Breast epithelium (tissue), 4 donors: ENCODE results near the gene CLDN1. TPM values are rescaled to one million over a fixed set of nuclear protein-coding genes. Genes with fewer than 3 reads are reported as not detected.

ENCODE experiments used
- DNase-seq, 2 donors: peaks; one replicate each; pipeline ENCODE4 v3.0.0-alpha.2; 2019; ENCODE audit warnings: low spot score in 2 of 2
- H3K27ac ChIP-seq, 2 donors: fragments of 200-600 bp; sonication (generic) in 1 of 2; one replicate each; pipeline ENCODE4 v1.5.1; 2016 to 2019; ENCODE audit warnings: mild to moderate bottlenecking in 1 of 2
- H3K27me3 ChIP-seq, 2 donors: fragments of 200-600 bp; sonication (generic) in 1 of 2; one replicate each; pipeline versions ENCODE4 v1.5.1 to v1.6.0; 2017 to 2019; ENCODE audit warnings: control low read depth in 1 of 2, mild to moderate bottlenecking in 1 of 2
- H3K36me3 ChIP-seq: fragments of 200-600 bp; one replicate; pipeline ENCODE4 v1.5.1; 2019
- H3K4me1 ChIP-seq, 2 donors: fragments of 200-600 bp; sonication (generic); one replicate each; pipeline ENCODE4 v1.5.1; 2016 to 2019; ENCODE audit warnings: control low read depth in 1 of 2
- H3K4me3 ChIP-seq, 3 donors: fragments of 200-600 bp; sonication (generic); 1 replicate in 2 of 3; 2 replicates in 1 of 3; pipeline ENCODE4 v1.5.1; 2016 to 2019; ENCODE audit warnings: mild to moderate bottlenecking in 3 of 3, moderate library complexity in 2 of 3
- H3K9me3 ChIP-seq, 2 donors: fragments of 200-600 bp; sonication (generic) in 1 of 2; one replicate each; pipeline ENCODE4 v1.5.1; 2016 to 2019; ENCODE audit warnings: control low read depth in 1 of 2
- POLR2A ChIP-seq: fragments of 450-650 bp; IDR thresholded peaks from one replicate; pipeline ENCODE4 v1.6.1; 2016; ENCODE audit warnings: antibody characterized with exemption, mild to moderate bottlenecking, moderate library complexity
- POLR2AphosphoS5 ChIP-seq, 3 donors: sonication (generic); formaldehyde crosslinking; IDR thresholded peaks; one replicate each; pipeline ENCODE4 v1.6.1; 2017; ENCODE audit warnings: antibody characterized with exemption in 3 of 3
- intact Hi-C: fragments of 100-400 bp; cut with DNase I; formaldehyde crosslinking; loops from one replicate; pipeline ENCODE4 v1.15.1; 2023; ENCODE audit warnings: low total_unique reads
- total RNA-seq, 3 donors: library from RNA; depleted of rRNA; stranded (reverse); fragments of >200 nt; gene quantifications; one replicate each; pipeline ENCODE4 v1.1.0, GENCODE V29; 2016
- TF ChIP-seq, protein P1 (sequence below), 3 donors: fragments of 450-650 bp; IDR thresholded peaks; one replicate each; pipeline ENCODE4 v1.5.1; 2016 to 2017; ENCODE audit warnings: antibody characterized with exemption in 3 of 3, mild to moderate bottlenecking in 3 of 3, moderate library complexity in 3 of 3

CLDN1 gene
- total RNA-seq, 3 donors from 2014 or later, result 0.80 to 51.8 (median 2.9) TPM

DNA sequence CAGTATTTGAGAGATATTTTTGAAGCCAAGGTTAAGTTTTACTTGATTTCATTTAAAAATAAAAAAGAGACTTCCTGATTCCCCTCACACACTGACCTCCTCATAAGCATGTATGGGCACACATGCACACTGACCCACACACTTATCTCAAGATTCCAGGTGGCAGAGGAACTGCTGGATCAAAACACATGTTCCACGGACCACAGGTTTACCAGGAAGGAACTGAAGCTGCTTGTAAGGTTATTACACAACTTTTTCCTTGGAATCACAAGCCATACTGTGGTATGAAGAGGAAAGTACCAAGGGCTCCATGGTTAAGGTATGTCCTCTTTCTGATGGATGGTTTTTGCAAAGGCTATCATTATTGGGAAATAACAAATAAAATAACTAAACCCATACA, 7.5 kb downstream of the CLDN1 start:
- no peak overlapping the region for H3K4me3 ChIP-seq
- no peak overlapping the region for H3K27ac ChIP-seq
- DNase-seq, result no peak
- H3K4me1 ChIP-seq, result no peaks in the 10 kb centered on the region
- intact Hi-C loops, result no loop called here
- no peaks in the 10 kb centered on the region for H3K36me3 ChIP-seq
- TF ChIP-seq, protein P1, sequence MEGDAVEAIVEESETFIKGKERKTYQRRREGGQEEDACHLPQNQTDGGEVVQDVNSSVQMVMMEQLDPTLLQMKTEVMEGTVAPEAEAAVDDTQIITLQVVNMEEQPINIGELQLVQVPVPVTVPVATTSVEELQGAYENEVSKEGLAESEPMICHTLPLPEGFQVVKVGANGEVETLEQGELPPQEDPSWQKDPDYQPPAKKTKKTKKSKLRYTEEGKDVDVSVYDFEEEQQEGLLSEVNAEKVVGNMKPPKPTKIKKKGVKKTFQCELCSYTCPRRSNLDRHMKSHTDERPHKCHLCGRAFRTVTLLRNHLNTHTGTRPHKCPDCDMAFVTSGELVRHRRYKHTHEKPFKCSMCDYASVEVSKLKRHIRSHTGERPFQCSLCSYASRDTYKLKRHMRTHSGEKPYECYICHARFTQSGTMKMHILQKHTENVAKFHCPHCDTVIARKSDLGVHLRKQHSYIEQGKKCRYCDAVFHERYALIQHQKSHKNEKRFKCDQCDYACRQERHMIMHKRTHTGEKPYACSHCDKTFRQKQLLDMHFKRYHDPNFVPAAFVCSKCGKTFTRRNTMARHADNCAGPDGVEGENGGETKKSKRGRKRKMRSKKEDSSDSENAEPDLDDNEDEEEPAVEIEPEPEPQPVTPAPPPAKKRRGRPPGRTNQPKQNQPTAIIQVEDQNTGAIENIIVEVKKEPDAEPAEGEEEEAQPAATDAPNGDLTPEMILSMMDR (IDR thresholded peaks at IDR 0.05), result no peak
- TF ChIP-seq POLR2AphosphoS5 (IDR thresholded peaks at IDR 0.05) (no peak), POLR2A (no peak)
- no peaks in the 10 kb centered on the region for H3K9me3 ChIP-seq
- no peaks in the 10 kb centered on the region for H3K27me3 ChIP-seq

DNA sequence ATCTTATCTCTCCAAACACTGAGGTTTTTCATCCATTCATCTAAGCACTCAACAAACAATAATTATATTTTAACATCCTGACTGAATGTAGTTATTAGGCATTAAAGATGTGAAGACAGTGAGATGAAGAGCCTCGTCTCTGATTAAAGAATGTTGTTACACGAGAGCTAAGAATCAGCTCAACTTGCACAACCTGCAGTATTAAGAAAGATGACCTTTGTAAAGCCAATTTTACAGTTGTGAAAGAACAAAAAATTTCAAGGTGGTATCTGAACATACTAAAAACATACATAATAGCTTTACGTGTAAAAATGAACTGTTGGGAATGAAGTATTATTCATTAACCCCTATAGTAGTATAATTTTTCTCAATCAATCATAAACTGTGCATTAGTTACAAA, 12.8 kb downstream of the CLDN1 start:
- no peaks in the 10 kb centered on the region for H3K9me3 ChIP-seq
- H3K4me1 ChIP-seq, result no peaks in the 10 kb centered on the region
- no peaks in the 10 kb centered on the region for H3K27me3 ChIP-seq
- intact Hi-C loops, result no loop called here
- no peak for DNase-seq
- H3K27ac ChIP-seq, result no peak overlapping the region
- H3K4me3 ChIP-seq, result no peak overlapping the region
- H3K36me3 ChIP-seq, result no peaks in the 10 kb centered on the region
- TF ChIP-seq POLR2A (no peak), POLR2AphosphoS5 (IDR thresholded peaks at IDR 0.05) (no peak)
- TF ChIP-seq, protein P1 (IDR thresholded peaks at IDR 0.05), result no peak

DNA sequence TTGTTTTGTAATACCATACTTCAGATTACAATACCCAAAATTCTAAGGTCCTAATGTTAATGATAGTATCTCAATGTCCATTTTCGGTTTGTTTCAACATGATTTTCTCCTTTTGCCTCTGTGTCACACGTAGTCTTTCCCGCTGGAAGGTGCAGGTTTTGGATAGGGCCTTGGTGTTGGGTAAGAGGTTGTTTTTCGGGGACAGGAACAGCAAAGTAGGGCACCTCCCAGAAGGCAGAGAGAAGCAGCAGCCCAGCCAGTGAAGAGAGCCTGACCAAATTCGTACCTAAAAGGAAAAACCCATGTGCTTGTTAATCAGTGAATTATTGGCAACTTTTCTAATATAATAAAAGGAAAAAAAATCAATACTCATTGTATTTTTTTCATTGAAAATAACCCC, 14.1 kb downstream of the CLDN1 start:
- DNase-seq, result no peak
- Histone ChIP-seq H3K27ac (no peak overlapping the region), H3K4me3 (no peak overlapping the region), H3K27me3 (no peaks in the 10 kb centered on the region), H3K36me3 (no peaks in the 10 kb centered on the region), H3K4me1 (no peaks in the 10 kb centered on the region), H3K9me3 (no peaks in the 10 kb centered on the region)
- TF ChIP-seq POLR2AphosphoS5 (IDR thresholded peaks at IDR 0.05) (no peak), POLR2A (no peak)
- TF ChIP-seq, protein P1 (IDR thresholded peaks at IDR 0.05), result no peak
- intact Hi-C loops, result no loop called here

DNA sequence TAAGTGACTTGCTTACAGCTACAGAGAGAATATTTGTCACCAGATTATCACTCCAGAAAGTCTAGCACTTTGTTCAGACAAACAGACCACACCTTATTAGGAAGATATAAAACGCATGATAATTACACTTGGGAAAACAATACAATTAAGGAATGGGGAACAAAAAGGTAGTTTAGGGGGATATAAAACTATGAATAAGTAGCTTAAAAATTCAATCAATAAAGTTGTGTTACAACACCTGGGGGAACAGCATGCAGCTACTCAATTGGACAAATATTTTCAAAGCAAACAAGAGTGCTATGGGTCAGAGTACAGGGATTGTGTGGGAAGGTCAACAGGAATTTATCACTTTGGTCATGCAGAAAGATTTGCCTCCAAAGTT, 15.1 kb downstream of the CLDN1 start:
- TF ChIP-seq POLR2AphosphoS5 (IDR thresholded peaks at IDR 0.05) (no peak), POLR2A (no peak)
- TF ChIP-seq, protein P1 (IDR thresholded peaks at IDR 0.05), result no peak
- no peaks in the 10 kb centered on the region for H3K9me3 ChIP-seq
- no peak for DNase-seq
- H3K27me3 ChIP-seq, result no peaks in the 10 kb centered on the region
- H3K4me3 ChIP-seq, result no peak overlapping the region
- H3K27ac ChIP-seq, result no peak overlapping the region
- H3K4me1 ChIP-seq, result no peaks in the 10 kb centered on the region
- intact Hi-C loops, result no loop called here
- H3K36me3 ChIP-seq, result no peaks in the 10 kb centered on the region

- H3K4me3 ChIP-seq, result no peak overlapping the region
- H3K36me3 ChIP-seq, result no peaks in the 10 kb centered on the region
- intact Hi-C loops, result no loop called here
- no peaks in the 10 kb centered on the region for H3K9me3 ChIP-seq
- H3K27me3 ChIP-seq, result no peaks in the 10 kb centered on the region
- H3K27ac ChIP-seq, result peak overlapping the region in 1 of 2 donors; percentile 22
- TF ChIP-seq POLR2AphosphoS5 (IDR thresholded peaks at IDR 0.05), result peak in 1 of 3 donors; percentile 72
- TF ChIP-seq, protein P1 (IDR thresholded peaks at IDR 0.05), result no peak
- TF ChIP-seq POLR2A, result no peak
- H3K4me1 ChIP-seq, result no peaks in the 10 kb centered on the region
- DNase-seq, result no peak
Observed at GRCh38 chr3:190306513-190307163, 15.6 kb downstream of the CLDN1 start.
